Kasumi-1 (cell line): ENCODE data around the gene PDE4D.

ENCODE experiments used
- DNase-seq, 2 experiments: peaks; one replicate each; lab custom pipeline; 2025; lab: John Stamatoyannopoulos, UW

PDE4D gene

DNA sequence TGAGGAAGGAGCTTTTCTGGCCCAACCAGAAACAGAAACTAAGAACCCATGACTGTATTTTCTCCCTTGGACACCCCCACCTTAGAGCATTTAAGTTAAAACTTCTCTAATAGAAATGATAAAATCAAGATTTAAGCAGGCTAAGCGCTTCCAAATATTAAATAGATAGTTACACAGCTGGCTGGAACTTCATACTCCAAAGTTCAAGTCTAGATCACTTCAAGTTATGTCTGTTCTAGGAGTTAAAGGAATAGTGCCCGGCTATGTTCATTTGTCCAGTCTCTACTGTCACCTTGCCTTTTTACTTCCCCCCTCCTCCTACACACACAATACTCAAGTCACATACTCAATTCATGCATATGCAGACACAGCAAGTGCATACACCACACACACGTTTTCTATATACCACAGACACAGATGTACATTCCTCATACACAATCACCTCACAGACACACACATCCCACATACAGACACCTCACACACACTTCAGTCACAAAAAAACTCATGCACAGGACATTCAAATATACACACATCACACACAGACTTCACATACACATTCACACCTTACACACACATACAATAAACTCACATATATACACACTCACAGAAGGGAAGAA lies 237.7 kb downstream of the PDE4D start:
- DNase-seq: no peak

DNA sequence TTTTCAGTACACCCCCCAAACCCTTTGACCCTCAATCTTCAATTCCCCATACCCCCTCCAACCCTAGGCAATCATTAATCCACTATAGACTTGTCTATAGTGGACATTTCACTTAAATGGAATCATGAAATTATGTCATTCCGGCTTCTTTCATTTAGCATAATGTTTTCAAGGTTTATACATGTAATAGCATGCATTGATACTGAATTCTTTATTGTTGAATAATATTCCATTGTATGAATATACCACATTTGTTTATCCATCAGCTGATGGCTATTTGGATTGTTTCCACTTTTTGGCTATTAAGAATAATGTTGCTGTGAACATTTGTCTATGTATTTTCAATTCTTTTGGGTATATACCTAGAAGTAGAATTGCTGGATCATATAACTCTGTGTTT lies 238.8 kb downstream of the PDE4D start:
- no peak for DNase-seq

- DNase-seq: no peak
Measured at GRCh38 chr5:59652449-59652848, 241.1 kb downstream of the PDE4D start.

- DNase-seq: no peak
Measured at GRCh38 chr5:59648949-59649921, 244.3 kb downstream of the PDE4D start.

- DNase-seq: no peak
Measured at GRCh38 chr5:59648038-59648831, 245.3 kb downstream of the PDE4D start.

DNA sequence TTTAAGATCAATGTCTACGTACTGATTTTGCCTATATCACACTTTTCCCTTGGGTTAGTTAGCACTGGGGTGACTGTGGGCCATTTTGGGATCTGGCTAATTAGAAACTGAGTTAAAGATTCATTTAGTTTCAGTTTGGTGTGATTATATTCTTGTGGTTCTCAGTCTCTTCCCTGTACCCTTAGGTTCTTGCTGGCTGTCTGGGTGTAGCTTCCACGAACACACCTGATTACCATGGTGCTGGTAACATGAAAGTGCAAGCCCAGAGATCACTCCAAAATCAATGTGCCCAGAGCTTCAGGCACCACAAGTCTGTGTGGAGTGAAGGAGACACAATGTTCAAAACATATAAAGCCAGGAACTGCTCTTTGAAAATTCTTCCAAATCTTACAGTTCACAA lies 248.1 kb downstream of the PDE4D start:
- peak in 1 of 2 experiments; percentile 4 for DNase-seq

GRCh38 chr5:59640411-59640810 lies 253.1 kb downstream of the PDE4D start:
- no peak for DNase-seq

GRCh38 chr5:59637884-59638580 lies 255.5 kb downstream of the PDE4D start:
- no peak for DNase-seq

DNA sequence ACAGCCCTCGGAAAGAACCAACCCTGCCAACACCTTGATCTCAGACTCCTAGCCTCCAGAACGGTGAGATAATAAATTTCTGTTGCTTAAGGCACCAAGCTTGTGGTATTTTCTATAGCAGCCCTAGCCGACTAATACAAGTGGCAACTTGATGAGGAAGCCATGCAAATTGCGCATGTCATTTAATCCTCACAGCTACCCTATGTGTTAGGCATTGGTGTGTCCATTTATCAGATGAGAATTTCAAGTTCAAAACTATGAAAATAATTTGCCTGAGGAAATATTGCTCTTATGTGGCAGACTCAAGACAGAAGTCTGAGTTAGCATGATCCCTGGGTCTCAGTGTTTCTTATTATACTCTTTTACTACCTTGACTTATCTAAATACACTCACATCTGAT lies 264.0 kb downstream of the PDE4D start:
- DNase-seq: no peak

DNA sequence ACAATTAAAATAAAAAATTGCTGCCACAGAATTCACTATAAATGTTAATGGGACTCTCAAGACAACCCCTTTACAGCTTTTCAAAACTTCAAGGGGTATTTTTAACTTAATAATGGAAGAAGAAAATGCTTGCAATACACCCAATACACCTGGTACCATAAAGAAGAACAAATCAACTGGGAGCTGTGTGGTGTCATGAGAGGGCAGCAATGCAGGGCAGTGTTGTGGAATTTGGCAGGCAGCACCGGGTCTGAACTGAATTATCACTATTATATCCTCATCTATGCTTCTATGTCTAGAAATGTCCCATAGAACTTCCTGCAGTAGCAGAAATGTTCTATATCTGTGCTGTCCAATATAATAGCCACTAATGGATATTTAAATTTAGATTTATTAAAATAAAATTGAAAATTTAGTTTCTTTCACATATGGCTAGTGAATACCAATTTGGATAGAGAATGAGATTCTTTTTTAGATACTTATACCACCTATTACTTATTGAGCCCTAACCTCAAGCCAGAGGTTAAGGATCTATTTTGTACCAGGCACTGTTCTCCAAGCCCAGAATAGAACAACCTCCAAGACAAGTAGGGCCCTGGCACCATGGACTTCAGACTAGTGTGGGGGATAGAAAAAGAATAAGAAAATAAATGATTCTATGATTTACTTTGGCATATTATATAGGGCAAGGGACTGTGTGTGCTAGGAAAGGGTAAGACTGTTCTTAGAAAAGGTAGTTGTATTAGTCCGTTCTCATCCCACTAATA lies 265.3 kb downstream of the PDE4D start:
- DNase-seq: no peak

DNA sequence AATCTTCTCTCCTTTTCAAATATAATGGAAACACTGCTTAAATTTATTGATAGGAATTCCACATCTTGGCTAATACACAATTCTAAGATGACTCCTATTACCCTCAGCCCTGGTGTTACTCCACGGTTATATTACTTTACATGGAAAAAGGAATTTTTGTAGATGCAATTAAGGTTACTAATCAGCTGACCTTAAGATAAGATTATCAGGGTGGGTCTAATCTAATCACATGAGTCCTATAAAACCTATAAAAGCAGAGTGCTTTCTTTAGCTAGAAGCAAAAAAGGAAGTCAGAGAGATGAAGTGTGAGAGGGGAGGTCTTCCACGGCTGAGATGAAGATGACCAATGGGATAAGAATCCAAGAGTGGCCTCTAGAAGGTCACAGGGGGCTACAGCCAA lies 268.6 kb downstream of the PDE4D start:
- no peak for DNase-seq

- no peak for DNase-seq
Measured at GRCh38 chr5:59622848-59623247, 270.7 kb downstream of the PDE4D start.

- no peak for DNase-seq
Measured at GRCh38 chr5:59621477-59621876, 272.0 kb downstream of the PDE4D start.

DNA sequence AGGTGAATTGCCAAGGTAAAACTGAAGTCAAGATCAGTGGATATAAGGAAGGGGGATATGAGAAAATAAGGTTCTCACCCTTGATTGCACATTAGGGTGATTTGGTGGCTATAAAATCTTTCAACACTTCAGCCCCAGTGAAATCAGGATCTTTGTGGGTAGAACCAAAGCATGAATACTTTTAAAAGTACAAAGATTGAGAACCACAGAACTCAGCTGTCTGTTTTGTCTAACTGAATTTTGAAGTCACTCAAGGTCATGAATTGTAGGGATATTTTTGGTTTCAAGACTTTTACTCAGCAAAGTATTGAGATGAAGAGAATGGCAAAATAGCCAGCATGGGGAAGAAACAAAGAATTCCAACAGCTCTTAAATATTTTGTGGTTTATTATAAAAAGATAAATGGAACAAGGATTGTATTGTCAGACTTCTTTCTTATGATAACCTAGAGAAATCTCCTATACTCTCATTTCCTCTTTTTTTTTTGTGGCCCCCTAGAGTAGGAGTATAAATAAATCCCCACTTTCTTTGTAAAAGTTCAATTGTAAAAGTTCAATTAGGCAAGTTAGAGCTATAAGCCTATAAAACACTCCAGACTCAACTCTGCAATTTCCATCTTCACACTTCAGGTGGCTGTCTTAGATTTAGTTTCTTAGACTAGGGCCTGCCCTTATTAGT lies 272.9 kb downstream of the PDE4D start:
- DNase-seq: peak in 1 of 2 experiments; percentile 17

DNA sequence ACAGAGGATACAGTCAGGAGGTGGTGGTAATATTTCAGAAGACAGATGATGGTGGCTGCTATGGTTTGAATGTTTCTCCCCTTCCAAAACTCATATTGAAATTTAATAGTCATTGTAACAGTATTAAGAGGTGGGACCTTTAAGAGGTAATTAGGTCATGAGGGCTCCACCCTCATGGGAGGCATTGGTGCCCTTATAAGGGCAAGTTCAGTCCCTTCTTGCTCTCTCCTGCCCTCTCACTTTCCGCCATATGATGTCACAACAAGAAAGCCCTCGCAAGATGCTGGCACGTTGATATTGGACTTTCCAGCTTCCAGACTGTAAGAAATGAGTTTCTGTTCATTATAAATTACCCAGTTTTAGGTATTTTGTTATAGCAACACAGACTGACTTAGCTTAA lies 274.9 kb downstream of the PDE4D start:
- no peak for DNase-seq

GRCh38 chr5:59617186-59617771 lies 276.2 kb downstream of the PDE4D start:
- no peak for DNase-seq

GRCh38 chr5:59616413-59616812 lies 277.1 kb downstream of the PDE4D start:
- DNase-seq: no peak

- no peak for DNase-seq
Measured at GRCh38 chr5:59615272-59615671, 278.3 kb downstream of the PDE4D start.

- DNase-seq: no peak
Measured at GRCh38 chr5:59609501-59610265, 283.8 kb downstream of the PDE4D start.
